Stimulated activated CD4-positive, alpha-beta T cell treated with anti-CD3 and anti-CD28 coated beads, Interleukin-15, amount 100 ng/mL, for 48 hours (primary cell): ENCODE results near the gene ACAA1.
A peak's percentile ranks its signal among the peaks of the same experiment; 100 is the strongest.

Experiments
- DNase-seq, 2 donors: peaks; one replicate each; pipeline ENCODE4 v3.0.0-alpha.2; 2020; ENCODE audit warnings: low read depth in 2 of 2

The ACAA1 gene

GRCh38 chr3:38154033-38154494 is 17.1 kb upstream of the ACAA1 start:
- DNase-seq: no peak

- no peak for DNase-seq
Observed at GRCh38 chr3:38153221-38153620, 16.3 kb upstream of the ACAA1 start.

DNA sequence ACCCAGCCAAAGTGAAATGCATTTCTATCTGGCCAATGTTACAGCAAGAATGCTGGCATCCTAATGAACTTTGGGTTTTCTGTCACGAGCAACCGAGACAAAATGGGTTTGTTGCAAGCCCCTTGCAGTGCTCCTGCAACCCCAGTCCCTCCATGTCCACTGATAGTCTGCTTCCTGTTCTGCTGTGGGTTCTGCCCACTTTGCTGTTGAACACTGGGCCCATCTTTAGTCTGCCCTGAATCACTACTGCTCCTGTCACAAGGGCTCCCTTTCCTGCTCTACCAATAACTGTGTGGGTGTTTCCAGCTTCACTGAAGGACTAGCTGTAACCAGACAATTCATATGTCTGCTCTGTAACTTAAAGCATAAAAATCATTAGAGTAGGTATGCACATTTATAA is 15.7 kb upstream of the ACAA1 start:
- no peak for DNase-seq

DNA sequence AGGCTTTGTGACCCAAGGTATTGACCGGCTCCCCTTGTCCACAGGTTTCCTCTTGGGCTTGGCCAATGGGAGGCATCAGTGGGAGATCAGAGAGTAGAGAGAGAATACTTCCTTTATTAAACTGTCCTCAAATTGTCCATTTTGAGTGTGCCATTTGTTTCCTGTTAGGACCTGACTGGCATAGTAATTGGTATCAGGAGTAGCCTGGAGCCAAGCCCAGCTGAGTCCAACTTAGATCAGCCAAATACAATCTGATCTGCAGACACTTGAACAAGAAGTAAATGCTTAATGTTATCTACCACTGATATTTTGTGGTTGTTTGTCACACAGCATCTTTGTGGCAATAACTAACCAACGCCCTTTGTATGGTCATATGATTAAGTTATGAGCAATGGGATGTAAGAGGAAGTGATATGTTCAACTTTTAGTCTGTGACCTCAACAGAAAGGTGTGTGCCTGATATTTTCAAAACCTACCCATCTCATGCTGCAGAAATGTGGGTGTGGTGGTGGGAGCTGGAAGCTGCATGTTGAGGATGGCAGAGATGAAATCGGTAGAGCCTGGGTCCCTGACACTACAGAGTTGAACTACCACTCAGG is 14.8 kb upstream of the ACAA1 start:
- DNase-seq: no peak

- DNase-seq: no peak
Observed at GRCh38 chr3:38150780-38151528, 14.0 kb upstream of the ACAA1 start.

DNA sequence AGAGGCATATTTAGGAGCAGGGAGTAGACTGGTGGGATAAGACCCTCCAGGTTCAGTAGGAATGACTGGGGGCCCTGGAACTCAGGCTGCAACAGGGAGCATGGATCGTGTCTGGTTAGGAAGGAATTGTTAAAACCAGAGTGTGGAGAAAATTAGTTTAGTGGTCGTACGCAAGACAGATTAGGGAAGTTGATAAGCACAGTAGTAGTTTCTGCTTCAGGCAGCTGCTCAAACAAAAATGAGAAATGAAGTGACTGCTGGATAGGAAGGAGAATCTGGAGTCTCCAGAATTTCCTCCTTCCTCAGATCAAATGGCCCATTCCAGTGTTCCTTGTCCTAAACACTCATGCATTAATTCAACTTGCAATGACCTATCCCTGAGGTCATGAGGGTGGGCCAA is 12.8 kb upstream of the ACAA1 start:
- no peak for DNase-seq

- no peak for DNase-seq
Observed at GRCh38 chr3:38148311-38148882, 11.5 kb upstream of the ACAA1 start.

DNA sequence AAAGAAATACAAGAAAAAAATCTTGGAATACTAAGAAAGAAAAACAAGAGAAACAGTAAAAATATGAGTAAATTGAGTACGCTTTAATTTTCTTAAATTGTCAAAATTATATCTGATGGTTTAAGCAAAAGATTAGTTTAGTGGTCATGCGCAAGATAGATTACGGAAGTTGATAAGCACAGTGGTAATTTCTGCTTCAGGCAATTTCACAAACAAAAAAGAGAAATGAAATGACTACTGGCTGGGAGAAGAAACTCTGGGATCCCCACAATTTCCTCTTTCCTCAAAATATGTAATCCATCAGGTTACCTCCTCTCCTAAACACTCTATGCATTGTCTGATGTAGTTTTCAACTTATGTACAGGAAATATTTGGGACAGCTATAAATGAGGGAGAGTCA is 10.5 kb upstream of the ACAA1 start:
- no peak for DNase-seq

GRCh38 chr3:38146504-38146903 is 9.6 kb upstream of the ACAA1 start:
- DNase-seq: no peak

GRCh38 chr3:38143511-38143910 is 6.6 kb upstream of the ACAA1 start:
- DNase-seq: no peak

DNA sequence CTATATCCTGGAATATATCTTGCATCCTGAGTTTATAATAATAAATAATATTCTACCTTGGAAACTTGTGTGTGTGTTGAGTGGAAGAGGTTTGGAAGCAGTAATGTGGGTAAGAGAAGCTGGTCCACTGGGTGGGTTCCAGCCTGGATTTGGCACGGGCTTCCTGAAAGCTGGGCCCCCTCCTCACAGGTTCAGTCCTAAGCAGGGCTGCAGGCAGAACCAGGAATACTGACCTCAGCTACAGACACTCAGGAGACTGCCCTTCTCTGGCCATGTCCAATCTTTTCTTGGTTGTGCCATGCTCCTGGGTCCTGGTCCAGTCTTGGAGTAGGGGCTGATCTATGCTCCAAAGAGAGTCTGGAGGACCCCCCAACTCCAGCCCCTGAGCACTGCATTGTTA is 6.0 kb upstream of the ACAA1 start:
- DNase-seq: no peak

GRCh38 chr3:38141952-38142273 is 5.0 kb upstream of the ACAA1 start:
- no peak for DNase-seq

DNA sequence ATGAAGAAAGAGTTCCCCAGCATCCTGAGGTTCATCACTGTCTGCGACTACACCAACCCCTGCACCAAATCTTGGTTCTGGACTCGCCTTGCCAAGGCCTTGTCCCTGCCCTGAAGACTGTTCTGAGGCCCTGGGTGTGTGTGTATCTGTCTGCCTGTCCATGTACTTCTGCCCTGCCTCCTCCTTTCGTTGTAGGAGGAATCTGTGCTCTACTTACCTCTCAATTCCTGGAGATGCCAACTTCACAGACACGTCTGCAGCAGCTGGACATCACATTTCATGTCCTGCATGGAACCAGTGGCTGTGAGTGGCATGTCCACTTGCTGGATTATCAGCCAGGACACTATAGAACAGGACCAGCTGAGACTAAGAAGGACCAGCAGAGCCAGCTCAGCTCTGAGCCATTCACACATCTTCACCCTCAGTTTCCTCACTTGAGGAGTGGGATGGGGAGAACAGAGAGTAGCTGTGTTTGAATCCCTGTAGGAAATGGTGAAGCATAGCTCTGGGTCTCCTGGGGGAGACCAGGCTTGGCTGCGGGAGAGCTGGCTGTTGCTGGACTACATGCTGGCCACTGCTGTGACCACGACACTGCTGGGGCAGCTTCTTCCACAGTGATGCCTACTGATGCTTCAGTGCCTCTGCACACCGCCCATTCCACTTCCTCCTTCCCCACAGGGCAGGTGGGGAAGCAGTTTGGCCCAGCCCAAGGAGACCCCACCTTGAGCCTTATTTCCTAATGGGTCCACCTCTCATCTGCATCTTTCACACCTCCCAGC is 4.4 kb upstream of the ACAA1 start:
- no peak for DNase-seq

DNA sequence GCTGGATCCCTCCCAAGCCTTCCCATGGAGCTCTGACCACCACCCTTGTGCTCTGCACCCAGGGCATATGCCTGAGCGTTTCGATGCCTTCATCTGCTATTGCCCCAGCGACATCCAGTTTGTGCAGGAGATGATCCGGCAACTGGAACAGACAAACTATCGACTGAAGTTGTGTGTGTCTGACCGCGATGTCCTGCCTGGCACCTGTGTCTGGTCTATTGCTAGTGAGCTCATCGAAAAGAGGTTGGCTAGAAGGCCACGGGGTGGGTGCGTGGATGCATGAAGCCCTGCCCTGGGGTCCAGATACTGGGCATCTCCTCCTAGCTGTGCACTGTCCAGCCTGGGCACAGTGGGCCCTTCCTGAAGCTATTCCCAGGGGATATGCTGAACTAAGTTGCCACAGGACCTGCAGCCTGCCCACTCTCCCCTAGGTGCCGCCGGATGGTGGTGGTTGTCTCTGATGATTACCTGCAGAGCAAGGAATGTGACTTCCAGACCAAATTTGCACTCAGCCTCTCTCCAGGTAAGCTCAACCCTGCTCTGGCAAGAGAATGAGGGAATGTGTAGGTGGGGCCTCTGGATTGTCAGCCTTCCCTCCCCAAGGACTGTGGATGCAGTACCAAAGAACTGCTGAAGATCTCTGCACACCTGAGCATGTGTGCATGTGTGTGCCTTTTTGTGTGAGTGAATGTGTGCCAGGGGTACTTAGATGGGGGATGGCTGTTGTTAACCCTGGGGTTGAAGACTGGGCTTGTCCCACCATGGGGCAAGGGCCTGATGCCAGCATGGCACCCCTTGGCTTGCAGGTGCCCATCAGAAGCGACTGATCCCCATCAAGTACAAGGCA is 3.6 kb upstream of the ACAA1 start:
- DNase-seq: no peak

GRCh38 chr3:38139652-38140051 is 2.7 kb upstream of the ACAA1 start:
- no peak for DNase-seq

- no peak for DNase-seq
Observed at GRCh38 chr3:38139191-38139590, 2.3 kb upstream of the ACAA1 start.

- peak; percentile 63 to 80 for DNase-seq
Observed at GRCh38 chr3:38138349-38139190, 1.6 kb upstream of the ACAA1 start, which contains the start of gene MYD88. Gene MYD88, plus strand, starts transcription at chr3:38138661. Its CDS starts 40 bp downstream, at chr3:38138701.

GRCh38 chr3:38137615-38138348 is 855 bp upstream of the ACAA1 start:
- DNase-seq: no peak

- DNase-seq: no peak
Observed at GRCh38 chr3:38136393-38136776, 542 bp downstream of the ACAA1 start.
